DLD1 (cell line): ENCODE measurements around the gene ARSK.

ENCODE experiments used
- in situ Hi-C: cut with HindIII; loops from 2 replicates; pipeline ENCODE4 v1.10.0; 2017; ENCODE audit warnings: low sequenced_read_pairs

ARSK gene

DNA sequence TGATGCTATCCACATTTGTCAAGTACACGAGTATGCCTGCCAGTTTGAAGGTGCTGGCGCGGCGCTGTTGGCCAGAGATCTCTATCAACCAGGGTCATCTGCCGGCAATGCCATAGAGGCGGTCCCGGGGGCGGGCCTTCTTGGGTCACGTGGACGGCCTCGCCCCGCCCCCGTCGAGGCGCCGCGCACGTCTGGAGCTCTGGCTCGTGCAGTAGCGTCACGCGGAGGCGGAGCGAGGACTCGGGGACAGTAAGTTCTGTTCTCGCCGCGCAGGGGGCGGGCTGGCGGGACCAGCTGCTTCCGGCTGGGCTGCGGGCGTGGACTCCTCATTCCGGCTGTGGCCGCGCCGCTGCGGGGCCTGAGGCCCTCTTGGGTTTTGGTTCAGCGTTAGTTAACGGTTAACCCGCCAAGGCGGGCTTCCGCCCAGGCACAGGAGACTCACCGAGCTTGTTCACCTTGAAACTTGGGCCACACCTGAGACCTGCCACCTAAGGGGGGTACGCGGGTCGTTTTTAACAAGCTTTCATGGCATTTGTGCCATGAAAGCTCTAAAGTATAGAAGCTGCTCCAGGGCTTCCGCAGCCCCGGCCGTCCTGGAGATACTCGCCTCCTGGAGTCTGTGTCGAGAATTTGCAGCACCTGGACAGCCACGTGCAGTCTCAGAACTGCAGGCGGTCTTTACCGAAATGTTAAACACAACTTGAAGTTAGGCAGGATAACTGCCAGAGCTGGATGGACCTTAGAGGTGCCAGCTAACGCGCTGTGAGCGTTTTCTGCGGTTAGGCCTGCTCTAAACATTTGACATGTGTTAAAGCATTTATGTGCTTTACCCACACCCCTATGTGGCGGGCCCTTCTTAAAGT is 91.9 kb downstream of the ARSK start, which contains the start of gene RFESD:
Gene RFESD, plus strand, starts transcription at position 209 of the 863 bp plus-strand sequence. CDS start 5,495 bp downstream, outside the sequence.
- in situ Hi-C loops = loop anchor here (25.0 kb wide), 1 partner anchor 691 kb away; no protein-coding TSS in a partner anchor

DNA sequence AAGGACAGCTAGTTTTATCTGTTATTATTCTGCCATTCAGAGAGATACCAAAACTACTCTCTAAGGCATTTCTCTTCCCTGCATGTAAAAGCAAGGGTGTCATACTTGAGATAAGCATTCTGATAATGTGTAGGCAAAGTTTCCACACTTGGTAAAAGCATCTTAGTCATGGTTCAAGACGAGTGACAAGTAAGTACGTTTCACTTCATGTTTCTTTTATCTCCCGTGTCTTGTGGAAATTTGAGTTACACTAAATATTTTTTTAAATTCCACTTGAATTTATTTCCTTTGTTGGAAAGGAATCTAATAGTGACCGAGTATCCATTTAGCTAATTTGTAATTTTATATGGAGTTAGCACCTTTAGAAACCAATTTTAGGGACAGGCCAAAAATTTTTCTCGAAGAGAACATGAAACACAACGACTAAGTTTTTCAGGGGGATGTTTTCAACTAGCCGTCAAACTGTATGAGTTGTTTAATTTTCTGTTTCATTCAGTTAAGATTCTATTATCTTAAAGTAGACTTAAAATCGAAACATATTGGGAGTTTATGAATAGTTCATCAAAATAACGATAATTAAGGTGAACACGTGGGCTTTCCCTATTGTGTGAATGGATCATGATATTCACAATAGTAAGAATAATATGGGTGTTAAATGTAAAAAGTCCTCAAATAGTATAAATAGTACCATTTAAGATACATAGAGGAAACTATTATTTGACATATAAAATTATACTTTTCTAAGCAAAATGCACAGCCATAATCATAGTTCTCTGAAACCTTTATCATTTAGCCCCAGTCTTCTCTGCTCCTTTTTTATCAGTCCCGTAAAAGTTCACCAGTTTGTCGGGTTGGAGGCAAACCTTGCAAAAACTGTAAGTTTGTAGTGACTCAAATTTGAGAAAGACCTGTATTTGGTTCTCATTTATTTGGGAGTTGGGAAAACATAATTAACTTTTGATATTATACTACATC is 93.3 kb downstream of the ARSK start:
- in situ Hi-C loops = loop anchor here (25.0 kb wide), 1 partner anchor 689 kb away; no protein-coding TSS in a partner anchor

DNA sequence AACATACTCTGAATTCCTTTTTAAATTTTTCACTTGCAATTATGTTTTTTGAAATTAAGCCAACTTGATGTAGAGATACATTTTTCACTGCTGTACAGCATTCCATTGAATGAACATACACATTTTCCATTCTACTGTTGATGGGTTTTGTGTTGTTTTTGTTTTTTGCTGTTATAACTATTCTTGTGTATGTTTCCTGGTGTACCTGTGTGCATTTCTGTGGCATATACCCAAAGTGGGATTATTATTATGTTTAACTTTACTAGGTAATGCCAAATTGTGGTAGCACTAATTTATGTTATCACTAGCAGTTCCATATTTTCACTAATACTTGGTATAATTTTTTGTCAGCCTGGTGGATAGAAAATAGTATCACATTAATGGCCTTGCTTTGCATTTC is 94.4 kb downstream of the ARSK start:
- in situ Hi-C loops = loop anchor here (25.0 kb wide), 1 partner anchor 688 kb away; no protein-coding TSS in a partner anchor

DNA sequence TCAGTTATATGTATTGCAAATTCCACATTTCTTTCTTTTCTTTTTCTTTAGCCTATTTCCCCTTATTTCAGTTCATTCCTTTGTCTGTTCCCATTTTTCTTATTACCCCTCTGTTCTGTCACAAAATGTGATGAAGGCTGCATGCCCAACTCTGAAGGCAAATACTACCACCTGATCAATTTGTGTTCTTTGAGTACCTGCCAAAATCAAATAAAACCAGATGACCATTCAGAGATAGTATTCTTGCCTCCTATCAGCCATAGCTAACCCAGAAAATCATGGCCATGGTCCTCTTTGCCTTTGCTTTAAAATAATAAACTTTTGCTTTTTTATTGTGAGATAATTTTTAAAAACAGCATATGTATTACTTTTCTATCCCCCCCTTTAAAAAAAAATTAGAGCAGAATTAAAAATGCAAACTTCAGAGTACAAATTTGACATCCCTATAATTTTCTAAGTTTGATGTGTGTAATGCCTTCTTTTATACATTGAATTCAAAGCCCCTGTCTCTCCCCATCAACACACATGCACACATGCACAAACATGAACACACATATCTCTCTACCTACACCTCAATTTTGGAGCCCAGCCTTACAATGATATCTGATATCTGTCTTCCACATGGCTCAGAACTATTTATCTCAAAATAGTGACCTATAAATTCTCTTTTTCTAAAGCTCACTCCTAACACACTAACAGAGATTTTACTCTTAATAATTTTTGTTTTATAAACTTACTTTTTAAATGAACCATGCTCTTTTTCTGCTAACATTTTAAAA is 95.1 kb downstream of the ARSK start:
- in situ Hi-C loops = loop anchor here (25.0 kb wide), 1 partner anchor 687 kb away; no protein-coding TSS in a partner anchor

DNA sequence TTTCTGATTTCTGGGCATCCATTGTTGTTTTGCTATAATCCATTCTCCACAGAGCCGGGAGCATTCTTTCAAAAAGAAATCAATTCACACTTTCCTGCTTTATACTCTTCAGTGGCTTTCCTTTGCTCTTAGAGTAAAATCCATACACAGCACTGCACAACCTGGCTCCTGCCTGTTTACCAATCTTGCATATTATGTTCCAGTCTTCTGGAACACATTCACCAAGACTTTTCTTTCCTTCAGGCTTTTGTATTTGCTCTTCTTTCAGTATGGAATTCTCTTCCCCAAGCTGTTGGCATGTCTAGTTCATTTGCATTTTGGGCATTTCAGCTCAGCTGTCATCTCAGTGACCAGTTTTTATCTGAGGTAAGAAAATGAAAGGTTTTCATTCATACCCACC is 97.9 kb downstream of the ARSK start:
- in situ Hi-C loops = no loop called here

DNA sequence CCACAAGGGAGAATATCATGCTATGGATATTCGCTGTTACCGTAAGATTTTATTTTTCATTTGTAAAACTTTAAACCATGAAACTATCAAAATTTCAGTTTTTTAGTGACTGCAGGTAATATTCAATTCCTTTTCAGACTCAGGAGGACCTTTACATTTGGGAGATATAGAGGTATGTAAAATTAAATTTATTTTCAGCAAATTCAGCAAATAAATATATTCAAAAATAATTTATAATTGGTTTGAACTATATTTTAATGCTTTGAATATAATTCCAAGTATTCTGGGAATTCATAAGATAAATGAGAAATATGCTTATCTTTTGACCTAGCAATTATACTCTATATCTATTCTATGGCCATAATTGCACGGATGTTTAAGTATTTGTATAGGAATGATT is 99.3 kb downstream of the ARSK start:
- in situ Hi-C loops = no loop called here
